NCI-H2227 treated with DMSO at 0.1 percent for 48 hours (cell line): ENCODE results near the gene STIM1.
"Not testable (repeated sequence)": the region's sequence is repeated elsewhere in the genome, so short reads cannot be mapped to it uniquely, and the experiment has no call there.

ENCODE experiments used
- DNase-seq: peaks from one replicate; lab custom pipeline; 2025; lab: John Stamatoyannopoulos, UW

STIM1 gene

DNA sequence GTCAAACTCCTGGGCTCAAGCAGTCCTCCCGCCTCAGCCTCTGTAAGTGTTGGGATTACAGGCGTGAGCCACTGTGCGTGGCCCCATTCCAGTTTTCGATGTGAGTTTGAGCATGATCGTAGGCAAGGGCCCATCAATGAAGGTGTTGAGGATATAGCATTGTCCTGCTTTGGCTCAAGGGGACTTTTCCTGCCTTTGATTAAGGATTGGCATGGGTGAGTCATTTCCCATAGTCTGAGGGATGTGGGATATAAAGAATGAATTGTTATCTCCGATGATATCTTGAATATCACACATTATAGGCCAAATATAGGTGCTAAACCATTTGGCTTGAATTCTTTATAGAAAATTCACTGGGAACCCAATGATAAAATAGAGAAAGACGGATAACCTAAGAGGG lies 30.4 kb downstream of the STIM1 start:
- DNase-seq, result no peak

DNA sequence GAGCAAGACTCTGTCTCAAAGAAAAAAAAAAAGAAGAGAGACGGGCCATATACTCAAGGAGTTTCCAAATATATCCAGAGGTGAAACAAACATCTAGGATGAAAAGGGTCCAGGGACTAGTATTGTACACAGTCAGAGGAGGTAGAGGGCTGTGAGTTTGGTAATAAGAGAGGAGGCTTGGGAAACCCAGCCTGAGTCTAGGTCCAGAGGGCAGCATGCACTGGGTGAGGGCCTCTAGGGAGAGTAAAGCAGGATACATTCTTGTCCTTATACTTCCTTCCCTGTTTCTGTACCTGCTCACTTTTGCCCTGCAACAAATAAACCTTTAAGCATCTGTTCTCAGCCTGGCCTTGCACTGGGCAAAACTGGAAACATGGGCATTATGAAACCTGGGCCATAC lies 31.5 kb downstream of the STIM1 start:
- no peak for DNase-seq

DNA sequence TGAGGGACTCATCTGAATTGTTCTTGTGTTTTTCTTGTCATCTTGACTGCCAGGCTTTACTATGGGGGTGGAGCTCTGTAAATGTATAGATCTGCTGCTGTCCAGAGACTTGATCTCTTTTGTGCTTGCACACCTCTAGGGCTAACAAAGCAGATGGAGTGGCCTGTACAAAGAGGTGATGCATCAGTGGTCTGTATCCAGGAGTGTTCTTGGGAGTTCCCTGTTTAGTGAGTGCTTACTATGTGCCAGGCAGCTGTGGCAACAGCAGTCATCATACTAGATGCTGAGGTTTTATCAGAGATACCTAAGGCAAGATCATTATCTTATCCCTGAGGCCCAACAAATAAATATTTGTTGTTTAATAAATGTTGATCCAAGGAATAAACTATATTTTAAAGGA lies 33.4 kb downstream of the STIM1 start:
- DNase-seq, result no peak

DNA sequence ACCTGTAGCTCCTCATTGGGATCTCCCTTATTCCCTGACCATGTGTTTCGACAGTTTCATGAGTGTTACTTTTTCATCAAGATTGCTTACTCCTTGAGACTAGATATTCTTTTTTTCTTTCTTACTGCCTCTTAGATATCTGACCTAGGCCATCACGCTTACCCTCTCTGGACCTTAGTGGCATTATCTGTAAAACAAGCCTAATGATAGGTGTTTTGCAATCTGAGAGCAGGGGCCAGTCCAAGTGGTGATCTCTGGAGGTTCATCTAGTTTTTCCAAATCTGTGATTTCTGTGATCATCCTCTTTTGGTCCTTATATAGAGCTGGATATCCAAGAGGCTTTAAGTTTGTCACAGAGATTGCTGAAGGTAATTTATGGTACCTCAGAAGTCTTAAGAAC lies 34.5 kb downstream of the STIM1 start:
- no peak for DNase-seq

DNA sequence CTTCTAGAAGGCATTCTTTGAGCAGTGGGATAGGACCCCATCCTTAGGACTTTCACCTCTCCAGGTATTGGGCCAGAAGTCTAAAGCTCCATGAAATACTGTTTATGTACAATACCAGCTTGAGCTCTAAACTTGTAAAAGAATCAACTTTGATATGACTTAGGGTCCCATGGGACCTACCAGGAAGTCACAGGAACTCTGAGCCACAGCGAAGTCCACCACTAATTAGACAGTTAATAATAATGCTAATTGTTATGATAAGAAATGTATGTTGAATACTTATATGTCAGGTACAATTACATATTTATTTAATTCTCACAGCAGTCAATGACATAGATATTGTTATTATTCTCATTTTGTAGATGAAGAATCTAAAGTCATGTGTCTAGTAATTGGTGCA lies 35.3 kb downstream of the STIM1 start:
- no peak for DNase-seq

DNA sequence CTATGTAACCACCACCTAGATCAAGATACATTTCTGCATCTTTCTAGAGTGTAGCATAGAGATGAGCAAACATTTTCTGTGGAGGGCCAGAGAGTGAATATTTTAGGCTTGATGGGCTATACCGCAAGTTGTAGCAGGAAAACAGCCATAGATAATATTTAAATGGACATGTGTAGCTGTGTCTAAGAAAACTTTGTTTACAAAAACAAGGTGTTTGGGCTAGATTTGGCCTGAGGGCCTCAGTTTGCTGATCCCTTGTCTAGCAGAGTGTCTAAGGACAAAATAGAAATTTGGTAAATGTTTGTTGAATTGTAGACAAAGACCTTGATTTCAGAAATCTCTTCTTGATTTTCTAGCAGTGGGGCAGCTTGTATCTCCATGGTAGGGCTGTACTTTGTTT lies 36.3 kb downstream of the STIM1 start:
- DNase-seq, result no peak

DNA sequence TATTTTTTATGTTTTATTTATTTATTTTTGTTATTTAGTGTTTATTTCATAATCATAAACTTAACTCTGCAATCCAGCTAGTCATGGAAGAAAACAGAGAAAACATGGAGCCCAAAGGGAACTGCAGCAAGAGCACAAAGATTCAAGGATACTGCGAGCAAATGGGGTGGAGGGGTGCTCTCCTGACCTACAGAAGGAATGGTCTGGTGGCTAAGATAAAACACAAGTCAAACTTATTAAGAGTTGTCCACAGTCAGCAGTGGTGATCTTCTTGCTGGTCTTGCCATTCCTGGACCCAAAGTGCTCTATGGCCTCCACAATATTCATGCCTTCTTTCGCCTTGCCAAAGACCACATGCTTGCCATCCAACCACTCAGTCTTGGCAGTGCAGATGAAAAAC lies 36.7 kb downstream of the STIM1 start:
- no peak for DNase-seq

DNA sequence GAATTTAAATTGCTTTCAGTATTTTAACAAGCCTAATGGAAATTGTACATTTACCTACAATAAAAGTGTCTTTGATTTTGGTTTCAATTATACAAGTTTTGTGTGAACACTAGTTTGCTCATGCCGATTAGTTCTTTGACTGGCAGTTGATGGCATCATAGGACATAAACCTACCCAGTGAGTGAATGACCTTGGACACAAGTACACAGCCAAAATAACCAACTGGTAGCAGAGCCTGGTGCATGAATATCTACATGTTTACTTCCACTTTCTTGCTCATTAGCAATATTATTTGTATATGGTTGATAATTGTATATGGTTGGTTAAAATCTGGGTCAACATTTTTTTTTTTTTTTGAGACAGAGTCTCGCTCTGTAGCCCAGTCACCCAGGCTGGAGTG lies 37.8 kb downstream of the STIM1 start:
- DNase-seq, result no peak

DNA sequence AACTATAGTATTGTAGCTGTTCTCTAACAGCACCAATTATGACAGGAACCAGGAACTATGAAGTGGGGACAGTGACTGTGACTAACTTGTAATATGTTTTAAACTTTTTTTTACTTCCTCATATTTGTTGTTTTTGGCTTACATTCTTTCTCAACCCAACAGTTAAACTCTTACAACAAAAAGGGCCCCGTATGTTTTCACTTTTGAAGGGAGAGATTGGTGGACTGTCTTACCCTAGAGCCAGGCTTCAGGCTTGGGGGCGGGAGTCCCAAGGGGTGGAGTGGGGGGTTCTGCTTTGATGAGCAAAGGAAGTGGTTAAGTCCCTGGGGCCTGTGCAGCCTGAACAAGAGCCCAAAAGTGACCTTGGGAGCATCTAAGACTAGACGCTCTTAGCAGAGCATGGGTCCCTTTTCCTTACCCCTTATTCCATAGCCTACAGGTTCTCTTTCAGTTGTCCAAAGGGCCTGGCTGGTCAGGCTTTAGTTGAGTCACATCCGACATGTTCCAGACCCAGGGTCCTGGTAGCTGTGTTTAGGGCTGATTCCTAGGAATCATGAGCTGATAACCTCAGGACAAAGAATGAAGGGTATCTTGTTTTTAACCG lies 38.8 kb downstream of the STIM1 start:
- DNase-seq, result no peak

DNA sequence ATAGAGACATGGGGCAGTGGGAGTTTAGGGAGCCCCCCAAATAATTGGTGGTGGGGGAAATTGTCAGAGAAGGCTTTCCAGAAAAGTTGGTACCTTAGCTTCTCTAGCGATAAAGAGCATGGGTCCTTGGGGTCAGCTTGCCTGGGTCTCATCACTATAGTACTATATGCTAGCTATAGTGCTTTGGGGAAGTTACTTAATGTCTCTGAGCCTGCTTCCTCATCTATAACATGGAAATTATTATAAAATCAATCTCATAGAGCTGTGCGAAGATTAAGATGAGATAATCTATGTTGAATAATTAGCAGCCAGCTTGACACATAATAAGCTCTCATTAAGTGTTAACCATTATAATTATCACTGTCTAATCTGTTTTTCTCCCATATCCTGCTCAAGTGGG lies 41.2 kb downstream of the STIM1 start:
- no peak for DNase-seq

DNA sequence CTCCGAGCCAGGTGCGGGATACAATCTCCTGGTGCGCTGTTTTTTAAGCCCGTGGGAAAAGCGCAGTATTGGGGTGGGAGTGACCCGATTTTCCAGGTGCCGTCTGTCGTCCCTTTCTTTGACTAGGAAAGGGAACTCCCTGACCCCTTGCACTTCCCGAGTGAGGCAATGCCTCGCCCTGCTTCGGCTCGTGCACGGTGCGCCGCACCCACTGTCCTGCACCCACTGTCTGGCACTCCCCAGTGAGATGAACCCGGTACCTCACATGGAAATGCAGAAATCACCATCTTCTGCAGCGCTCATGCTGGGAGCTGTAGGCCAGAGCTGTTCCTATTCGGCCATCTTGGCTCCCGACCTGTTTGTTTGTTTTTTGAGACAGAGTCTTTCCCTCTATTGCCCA lies 44.8 kb downstream of the STIM1 start:
- DNase-seq, result not testable (repeated sequence)

DNA sequence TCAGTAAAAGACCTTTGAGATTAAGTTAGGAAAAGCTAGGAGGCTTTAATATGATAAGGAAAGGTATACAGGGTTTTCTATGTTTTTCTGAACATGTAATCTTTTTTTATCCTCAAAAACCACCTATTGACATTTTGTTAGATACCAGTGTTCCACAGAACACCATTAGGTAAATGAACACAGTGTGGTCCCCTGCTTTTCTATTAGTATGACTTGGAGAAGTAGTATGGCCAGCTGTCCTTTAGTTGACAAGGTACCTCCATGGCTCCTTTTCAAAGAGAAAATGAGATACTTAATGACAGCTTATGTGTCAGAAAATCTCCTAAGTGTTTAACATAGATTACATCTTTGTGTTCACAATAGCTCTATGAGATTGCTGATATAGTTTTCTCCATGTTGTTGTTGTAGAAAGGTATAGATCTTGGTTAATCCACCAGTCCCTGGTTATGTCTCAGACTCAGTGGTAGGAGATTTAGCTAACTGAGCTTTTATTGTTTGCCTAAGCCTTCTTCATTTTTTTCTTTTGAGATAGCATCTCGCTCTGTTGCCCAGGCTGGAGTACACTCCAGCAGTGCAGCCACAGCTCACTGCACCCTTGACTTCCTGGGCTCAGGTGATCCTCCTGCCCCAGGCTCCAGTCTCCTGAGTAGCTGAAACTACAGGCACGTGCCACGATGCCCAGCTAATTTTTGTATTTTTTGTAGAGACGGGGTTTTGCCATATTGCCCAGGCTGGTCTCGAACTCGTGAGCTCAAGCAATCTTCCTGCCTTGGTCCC lies 46.0 kb downstream of the STIM1 start:
- DNase-seq, result no peak

DNA sequence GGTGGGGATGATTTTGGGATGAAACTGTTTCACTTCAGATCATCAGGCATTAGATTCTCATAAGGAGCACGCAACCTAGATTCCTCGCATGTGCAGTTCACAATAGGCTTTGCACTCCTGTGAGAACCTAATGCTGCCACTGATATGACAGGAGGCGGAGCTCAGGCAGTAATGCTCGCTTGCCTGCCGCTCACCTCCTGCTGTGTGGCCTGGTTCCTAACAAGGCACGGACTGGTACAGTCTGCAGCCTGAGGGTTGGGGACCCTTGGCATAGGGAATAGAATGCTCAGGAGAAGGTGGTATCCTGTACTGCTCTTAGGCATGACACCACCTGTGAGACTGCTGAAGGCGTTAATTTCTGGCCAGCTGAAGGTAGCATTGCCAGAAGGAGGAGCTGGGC lies 47.0 kb downstream of the STIM1 start:
- DNase-seq, result no peak

DNA sequence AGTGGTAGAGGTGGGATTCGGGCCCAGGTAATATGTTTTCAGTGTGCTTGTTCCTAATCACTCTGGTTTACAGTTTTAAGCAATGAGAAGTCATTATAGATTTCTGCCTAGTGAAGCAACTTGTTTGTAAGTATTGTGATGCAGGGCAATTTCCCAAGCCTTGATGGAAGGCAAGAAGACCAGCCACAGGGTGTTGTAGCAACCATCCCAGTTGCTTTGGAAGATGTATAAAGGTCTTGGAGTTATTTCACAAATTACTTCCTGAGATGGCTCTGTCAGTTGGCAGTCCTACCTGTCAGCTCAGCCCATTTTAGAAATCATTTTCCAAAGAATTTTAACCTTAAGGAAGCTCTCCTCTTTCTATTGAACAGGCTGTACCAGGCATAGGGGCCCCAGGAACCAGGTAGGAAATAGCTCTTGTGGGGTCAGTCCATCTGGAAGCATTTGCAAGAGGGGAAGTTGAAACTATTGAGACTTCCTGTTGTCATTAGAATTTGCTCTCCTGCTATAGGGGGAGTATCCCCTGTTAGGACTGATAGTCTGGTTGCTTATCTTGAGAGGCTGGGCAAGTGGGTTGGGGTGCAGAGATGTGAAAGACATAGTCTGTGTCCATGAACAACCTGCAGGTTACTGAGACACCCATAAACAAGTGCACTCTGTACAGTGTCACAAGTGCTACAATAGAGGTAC lies 47.9 kb downstream of the STIM1 start:
- no peak for DNase-seq

DNA sequence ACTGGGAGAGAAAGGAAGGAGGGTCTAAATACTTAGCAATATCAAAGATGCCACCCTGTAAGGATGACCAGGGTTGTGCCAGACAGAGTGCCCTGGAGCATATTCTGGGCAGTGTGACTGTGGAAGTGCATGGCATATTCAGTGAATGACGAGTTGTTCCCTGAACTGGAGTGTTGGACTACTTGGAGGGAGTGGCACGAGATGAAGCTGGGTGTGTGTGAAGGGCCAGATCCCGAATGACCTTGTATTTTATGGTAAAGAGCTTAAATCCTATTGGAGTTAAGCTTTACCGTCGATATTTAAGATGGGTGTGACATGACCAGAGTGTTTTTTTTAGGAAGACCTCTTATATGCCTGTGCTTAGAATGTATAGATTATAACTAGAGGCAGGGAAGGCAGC lies 48.8 kb downstream of the STIM1 start:
- DNase-seq, result no peak

DNA sequence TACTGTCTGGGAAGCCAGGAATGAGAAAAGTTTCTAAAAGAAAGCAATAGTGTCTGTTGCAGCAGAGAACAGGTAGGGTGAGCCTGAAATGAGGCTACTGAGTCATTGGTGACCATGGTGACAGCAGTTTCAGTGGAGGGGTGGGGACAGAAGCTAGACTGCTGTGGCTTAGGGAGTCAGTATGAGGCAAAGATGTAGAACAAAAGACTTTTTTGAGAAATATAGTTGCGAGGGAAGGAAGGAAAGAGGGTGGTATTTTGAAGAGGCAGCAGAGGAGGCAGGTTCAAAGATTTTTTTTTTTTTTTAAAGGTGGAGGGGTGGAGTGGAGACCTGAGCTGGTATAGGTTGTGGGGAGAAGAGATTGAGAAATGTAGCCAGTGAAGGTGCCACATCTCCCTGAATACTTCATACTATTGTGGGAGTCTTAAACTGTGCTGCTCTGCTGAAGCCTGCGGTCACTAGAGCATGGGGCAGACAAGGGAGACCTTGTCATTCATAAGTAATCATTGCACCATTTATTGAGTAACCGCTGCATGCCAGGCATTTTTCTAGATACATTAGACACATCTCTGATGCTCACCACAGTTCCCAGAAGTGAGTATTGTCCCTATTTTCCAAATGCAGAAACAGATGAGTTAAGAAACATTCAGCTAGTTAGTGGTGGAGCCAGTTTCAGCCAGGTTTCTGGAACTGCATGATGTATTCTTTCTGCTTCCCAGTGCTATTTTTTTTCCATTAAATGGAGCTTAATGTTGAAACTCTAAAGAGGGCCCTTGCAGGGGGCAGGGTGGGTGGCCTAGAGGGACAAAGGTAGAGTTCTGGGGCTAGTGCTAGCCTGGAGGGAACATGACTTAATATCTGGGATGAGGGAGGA lies 49.9 kb downstream of the STIM1 start:
- no peak for DNase-seq

DNA sequence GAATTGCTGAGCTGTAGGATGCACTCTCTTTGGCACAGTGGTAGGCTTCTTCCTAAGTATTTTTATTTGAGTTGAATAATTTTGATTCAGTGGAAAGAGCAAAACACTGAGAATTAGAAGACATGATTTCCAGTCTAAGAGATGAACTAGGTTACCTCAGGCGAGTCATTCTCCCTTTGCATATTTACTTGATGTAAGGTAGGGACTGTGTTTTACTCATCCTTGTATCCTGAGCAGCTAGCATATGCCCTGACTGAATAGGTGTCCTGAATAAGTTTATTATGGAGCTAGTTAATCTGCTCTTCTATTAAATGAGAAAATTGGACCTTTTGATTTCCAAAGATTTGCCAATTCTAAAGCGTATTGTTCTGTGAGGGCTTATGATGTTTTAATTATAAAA lies 50.7 kb downstream of the STIM1 start:
- DNase-seq, result no peak

DNA sequence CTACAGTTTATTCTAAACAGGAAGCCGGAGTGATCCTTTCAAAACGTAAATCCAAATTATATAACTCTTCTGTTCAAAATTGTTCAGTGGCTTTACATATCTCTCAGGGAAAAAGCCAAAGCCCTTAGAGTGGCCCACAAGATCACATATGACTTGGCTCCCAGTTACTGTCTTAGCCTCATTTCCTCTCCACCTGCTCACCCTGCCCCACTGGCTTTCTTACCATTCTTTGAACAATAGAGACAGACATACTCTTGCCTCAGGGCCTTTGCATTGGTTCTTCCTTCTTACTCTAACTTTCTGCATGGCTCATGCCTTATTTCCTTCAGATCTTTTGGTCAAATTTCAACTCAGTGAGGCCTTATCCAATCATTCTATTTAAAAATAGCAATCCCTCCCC lies 52.1 kb downstream of the STIM1 start:
- no peak for DNase-seq

DNA sequence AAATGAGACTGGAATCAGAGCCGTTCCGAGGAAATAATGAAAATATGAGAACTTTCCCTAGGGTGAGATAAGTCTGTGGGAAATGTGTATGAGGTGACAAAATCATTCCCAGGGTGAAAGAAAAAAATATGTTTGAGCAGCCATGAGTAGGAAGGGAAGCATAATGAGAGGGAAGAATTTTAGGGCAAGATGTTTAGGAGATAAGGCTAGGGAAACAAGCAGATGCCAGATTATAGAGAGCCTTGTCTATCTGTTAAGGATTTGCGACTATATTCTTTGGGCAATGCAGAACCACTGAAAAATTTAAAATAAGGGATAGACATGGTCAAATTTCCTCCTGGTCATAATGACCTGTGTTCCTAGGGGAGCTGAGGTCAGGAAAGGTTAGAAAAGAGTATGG lies 54.4 kb downstream of the STIM1 start:
- DNase-seq, result no peak

DNA sequence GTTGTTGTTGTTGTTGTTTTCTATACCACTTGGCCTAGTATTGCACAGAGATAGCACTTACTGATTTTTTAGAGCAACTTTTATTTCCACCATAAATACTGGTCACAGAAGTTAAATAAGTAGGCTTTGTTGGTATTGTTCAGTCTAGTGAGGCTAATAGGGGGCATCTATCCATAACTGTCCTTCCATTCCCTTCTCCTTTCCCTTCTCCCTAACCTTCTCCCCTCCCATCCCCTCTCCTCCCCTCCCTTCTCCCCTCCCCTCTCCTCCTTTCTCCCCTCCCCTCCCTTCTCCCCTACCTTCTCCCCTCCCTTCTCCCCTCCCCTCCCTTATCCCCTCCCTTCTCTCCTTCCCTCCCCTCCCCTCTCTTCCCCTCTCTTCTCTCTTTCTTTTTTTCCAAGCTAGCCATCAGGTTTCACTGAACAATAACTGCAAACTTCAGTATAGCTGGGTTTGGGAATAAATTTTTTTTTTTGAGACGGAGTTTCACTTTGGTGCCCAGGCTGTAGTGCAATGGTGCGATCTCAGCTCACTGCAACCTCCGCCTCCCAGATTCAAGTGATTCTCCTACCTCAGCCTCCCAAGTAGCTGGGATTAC lies 56.5 kb downstream of the STIM1 start:
- no peak for DNase-seq

DNA sequence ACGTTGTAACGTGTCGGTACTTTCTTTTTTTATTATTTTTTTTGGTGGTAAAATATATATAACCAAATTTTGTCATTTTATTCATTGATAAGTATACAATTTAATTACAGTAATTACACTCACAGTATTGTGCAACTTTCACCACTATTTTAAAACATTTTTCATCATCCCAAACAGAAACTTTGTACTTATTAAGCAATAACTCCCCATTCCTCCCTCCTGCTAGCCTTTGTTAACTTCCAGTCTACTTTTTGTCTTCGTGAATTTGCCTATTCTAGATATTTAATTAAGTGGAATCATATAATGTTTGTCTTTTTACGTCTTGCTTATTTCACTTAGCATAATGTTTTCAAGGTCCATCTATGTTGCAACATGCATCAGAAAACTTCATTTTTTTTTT lies 58.5 kb downstream of the STIM1 start:
- DNase-seq, result no peak

DNA sequence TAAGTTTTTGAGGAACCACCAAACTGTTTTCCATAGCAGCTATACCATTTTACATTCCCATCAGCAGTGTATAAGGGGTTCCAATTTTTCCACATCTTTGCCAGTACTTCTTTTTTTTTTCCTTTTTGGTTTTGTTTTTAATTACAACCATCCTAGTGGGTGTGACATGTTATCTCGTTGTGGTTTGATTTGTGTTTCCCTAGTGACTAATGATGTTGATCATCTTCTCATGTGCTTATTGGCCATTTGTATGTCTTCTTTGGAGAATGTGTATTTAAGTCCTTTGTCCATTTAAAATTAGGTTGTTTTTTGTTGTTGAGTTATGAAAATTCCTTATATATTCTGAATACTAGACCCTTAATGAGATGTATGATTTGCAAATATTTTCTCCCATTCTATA lies 59.3 kb downstream of the STIM1 start:
- no peak for DNase-seq
